Cardiac fibroblast (primary cell): ENCODE results near the gene CPNE8.

Experiments
- DNase-seq, 2 donors: peaks; one replicate each; pipeline versions ENCODE4 v3.0.0 to v3.0.0-alpha.2; 2010; ENCODE audit warnings: low read depth in 2 of 2
- H3K4me3 ChIP-seq, 2 donors: replicated peaks in 1 of 2; 1 replicate in 1 of 2; 2 replicates in 1 of 2; pipeline ENCODE4 v1.5.1; 2011; ENCODE audit warnings: low read depth in 2 of 2, low read length in 2 of 2, mild to moderate bottlenecking in 2 of 2, moderate library complexity in 1 of 2
- TF ChIP-seq, protein P1 (sequence below): IDR thresholded peaks from one replicate; pipeline ENCODE4 v1.5.1; 2011; ENCODE audit warnings: low read depth, mild to moderate bottlenecking, low read length, inconsistent platforms

Gene CPNE8

DNA sequence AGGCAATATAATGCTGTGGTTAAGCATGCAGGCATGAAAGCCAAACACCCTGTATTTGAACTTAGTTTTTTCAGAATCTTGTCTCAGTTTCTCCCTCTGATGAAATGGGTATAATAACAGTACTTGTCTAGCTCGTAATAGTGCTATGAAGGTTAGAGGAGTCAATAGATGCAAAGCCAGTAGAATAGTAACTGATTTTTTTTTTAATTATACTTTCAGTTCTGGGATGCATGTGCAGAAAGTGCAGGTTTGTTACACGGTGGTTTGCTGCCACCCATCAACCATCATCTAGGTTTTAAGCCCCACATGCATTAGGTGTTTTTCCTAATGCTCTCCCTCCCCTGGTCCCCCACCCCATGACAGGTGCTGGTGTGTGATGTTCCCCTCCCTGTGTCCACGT lies 87.4 kb downstream of the CPNE8 start:
- TF ChIP-seq, protein P1, sequence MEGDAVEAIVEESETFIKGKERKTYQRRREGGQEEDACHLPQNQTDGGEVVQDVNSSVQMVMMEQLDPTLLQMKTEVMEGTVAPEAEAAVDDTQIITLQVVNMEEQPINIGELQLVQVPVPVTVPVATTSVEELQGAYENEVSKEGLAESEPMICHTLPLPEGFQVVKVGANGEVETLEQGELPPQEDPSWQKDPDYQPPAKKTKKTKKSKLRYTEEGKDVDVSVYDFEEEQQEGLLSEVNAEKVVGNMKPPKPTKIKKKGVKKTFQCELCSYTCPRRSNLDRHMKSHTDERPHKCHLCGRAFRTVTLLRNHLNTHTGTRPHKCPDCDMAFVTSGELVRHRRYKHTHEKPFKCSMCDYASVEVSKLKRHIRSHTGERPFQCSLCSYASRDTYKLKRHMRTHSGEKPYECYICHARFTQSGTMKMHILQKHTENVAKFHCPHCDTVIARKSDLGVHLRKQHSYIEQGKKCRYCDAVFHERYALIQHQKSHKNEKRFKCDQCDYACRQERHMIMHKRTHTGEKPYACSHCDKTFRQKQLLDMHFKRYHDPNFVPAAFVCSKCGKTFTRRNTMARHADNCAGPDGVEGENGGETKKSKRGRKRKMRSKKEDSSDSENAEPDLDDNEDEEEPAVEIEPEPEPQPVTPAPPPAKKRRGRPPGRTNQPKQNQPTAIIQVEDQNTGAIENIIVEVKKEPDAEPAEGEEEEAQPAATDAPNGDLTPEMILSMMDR: no peak
- no peak overlapping the region for H3K4me3 ChIP-seq
- DNase-seq: no peak

DNA sequence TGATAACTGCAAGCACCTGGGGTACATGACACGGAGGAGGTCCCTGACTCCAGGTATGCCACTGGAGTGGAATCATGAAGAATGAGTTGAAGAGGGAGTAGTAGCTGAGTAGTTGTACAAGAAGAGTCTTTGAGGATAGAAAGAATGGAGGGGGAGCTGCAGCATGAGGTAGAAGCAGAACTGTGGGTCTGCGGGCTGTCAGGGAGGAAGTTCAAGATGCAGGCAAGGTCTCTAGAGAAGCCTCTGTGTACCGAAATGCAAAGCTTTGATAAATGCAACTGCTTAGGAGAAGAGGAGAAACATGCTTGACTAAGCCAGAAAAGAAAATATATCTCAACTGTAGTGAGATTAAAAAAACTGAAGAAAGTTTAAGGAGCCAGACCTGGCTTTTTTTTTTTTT lies 91.5 kb downstream of the CPNE8 start:
- no peak overlapping the region for H3K4me3 ChIP-seq
- no peak for DNase-seq
- TF ChIP-seq, protein P1: no peak

DNA sequence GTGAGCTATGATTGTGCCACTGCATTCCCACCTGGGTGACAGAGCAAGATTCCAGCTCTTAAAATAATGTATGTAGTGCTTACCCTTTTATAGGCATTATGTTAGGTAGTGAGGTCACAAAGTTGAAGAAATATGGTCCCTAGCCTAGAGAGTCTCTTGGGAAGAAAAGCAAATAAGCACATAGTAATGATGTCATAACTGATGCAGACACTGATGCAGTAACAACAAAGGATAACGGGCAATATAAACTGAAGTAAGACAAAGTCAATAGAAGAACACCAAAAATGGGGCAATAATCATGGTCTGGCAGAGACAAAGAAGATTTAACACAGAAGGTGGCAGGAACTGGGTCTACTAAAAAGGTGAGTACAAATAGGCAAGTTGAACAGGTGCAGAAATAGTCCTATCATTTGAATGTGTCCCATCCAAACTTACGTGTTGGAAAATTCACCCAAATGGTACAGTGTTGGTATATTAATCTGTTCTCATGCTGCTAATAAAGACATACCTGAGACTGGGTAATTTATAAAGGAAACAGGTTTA lies 93.5 kb downstream of the CPNE8 start:
- H3K4me3 ChIP-seq: no peak overlapping the region
- TF ChIP-seq, protein P1: no peak
- DNase-seq: no peak

DNA sequence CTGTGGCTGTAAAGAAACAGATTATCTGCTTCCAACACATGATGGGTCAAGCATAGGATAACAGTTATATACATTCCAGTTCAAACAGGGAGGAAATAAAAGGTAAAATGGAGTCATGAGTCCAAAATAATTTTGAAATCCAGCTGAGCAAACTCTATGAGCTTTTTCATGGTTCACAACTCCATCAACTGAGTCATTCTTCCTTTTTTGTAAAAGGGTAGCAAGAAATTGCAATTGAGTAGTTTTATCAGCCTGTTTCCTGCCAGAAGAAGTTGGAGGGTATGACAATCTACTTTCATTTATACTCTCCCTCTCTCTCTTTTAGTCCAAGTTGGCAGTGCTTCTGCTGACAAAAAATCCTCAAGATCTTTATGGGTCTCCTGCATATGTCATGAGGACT lies 95.6 kb downstream of the CPNE8 start:
- DNase-seq: peak in 1 of 2 donors; percentile 8
- TF ChIP-seq, protein P1: no peak
- H3K4me3 ChIP-seq: no peak overlapping the region

DNA sequence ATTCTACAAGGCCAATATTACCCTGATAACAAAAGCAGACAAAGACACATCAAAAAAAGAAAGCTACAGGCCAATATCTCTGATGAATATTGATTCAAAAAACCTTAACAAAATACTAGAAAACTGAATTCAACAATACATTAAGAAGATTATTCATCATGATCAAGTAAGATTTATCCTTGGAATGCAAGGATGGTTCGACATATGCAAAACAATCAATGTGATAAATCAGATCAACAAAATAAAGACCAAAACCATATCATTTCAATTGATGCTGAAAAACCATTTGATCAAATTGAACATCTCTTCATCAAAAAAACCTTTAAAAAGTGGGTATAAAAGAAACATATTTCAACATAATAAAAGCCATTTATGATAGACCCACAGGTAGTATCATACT lies 117.3 kb downstream of the CPNE8 start:
- H3K4me3 ChIP-seq: no peak overlapping the region
- TF ChIP-seq, protein P1: no peak
- DNase-seq: peak in 1 of 2 donors; percentile 10

DNA sequence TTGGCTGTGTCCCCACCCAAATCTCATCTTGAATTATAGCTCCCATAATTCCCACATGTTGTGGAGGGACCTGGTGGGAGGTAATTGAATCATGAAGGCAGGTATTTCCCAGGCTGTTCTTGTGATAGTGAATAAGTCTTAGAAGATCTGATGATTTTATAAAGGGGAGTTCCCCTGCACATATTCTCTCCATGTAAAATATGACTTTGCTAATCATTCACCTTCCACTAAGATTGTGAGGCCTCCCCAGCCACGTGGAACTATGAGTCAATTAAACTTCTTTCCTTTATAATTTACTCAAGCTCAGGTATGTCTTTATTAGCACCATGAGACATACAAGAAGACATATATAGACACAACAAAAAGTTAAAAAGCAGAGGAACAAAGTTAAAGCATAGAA lies 120.0 kb downstream of the CPNE8 start:
- TF ChIP-seq, protein P1: no peak
- no peak for DNase-seq
- H3K4me3 ChIP-seq: no peak overlapping the region

DNA sequence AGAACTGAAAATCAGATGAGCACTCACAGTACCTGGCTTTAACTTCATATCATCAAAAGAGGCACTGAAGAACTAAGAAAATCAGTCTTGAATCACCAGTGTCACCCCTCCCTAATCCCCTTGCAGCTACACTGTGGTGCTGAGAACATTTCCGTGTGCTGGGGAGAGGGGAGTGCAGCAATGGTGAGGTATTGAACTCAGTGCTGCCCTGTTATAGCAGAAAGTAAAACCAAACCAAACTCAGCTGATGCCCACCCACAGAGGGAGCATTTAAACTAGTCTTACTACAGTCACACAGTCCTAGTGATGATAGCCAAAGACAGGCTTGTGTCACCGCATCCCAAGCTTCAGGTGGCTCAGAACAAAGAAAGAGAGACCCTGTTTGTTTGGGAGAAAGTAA lies 122.1 kb downstream of the CPNE8 start:
- DNase-seq: no peak
- H3K4me3 ChIP-seq: no peak overlapping the region
- TF ChIP-seq, protein P1: no peak
